GM21619 (cell line): Measurements from ENCODE around the gene GADD45G.

Experiments used
- ATAC-seq: cut with Tn5 transposase; IDR thresholded peaks from one replicate; pipeline ENCODE4 v1.9.1; 2021; ENCODE audit not compliant: unreplicated experiment

The GADD45G gene

GRCh38 chr9:89592213-89592815 is 12.5 kb upstream of the GADD45G start:
- ATAC-seq = no peak

DNA sequence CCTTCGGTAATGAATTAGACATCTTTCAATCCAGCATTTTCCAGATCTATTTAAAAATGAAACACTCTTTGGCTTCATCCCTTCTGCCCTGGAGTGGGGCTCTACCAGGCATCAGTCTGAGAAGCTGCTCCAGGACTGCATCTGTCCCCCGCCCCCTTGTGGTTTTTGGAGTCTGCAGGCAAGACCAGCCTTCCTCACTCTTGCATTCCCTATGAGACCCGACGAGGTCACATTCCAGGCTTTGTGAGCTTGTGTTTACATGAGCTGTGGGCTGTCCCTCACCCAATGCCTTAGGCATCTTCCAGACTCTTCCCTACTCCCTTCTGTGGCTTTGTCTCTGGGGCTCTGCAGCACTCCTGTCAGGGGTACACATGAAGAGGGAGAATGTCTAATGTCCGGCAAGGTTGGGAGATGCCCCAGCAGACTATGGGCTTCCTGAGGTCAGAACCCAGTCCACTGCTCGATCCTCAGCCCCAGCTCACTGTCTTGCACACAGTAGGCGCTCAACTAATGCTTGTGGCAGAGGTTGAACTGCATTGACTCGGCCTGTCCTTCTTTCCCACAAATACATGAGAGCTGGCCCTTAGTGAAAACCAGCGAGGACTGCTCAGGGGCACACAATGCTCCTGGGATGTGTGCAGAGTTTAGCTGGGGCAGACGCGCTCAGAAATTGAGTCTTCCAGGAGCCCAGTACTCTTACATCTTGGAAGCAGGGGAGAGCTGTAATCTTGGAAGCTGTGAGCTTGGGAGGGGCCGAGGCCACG is 11.7 kb upstream of the GADD45G start:
- no peak for ATAC-seq

- peak; percentile 53 for ATAC-seq
These were observed 10.9 kb upstream of the GADD45G start for GRCh38 chr9:89593727-89594427.

DNA sequence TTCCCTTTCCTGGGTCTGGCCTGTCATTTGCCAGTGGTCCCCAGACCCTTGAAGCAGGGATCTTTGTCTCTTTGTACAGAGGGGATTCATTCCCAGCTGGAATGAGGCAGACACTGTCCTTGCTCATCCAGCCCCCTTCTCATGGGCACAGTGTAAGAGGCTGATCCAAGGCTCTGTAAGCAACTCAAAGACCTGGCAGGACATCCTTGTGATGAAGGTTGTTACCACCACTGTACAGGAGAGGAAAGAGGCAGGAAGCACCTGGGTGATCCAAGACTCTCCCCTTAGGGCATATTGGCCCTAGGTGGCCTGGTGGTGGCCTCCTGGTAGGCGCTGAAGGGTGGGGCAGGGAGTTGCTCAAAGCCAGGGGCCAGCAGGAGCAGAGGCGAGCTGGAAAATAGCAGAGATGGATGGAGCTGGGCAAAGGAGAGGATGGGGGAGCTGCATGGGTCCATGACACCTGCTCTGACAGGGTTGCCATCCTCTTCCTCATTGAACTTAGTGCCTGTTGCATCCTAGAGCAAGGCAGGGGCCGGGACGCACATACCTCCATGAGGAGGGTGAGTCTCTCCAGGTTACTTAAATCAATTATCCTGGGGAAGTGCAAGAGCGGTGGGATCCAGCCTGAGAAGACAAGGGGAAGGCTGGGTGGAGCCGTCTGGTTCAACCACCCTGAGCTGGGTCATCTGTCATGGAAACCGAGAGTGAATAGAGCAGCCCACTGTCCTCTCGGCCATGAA is 9.8 kb upstream of the GADD45G start:
- no peak for ATAC-seq

- ATAC-seq = no peak
These were observed 9.2 kb upstream of the GADD45G start for GRCh38 chr9:89595646-89596045.

DNA sequence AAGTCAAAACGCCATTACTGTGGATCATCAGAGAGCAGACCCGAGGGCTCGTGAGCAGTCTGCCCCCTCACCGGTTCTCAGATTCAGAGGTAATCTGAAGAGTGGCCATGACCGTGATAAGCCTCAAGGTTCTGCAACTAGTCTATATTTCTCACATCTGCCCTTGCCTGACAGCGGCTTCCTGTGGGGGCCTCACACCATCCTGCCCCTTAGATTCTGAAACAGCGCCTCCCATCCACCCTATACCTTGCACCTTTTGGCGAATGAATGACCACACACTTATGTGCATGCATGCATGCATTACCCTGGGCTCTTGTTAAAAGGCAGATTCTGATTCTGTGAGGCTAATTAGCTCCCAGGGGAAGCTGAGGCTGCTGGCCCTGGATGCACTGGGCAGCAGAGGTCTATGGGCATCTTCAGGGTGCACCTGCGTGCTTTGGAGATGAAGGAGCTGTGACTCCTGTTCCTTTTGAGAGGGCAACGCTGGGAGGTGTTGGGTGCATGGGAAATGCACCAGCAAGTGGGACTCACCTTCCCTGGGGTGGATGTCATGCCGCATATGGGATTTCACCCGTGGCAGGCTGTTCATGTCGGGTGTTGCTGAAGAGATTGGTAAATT is 7.8 kb upstream of the GADD45G start:
- no peak for ATAC-seq

DNA sequence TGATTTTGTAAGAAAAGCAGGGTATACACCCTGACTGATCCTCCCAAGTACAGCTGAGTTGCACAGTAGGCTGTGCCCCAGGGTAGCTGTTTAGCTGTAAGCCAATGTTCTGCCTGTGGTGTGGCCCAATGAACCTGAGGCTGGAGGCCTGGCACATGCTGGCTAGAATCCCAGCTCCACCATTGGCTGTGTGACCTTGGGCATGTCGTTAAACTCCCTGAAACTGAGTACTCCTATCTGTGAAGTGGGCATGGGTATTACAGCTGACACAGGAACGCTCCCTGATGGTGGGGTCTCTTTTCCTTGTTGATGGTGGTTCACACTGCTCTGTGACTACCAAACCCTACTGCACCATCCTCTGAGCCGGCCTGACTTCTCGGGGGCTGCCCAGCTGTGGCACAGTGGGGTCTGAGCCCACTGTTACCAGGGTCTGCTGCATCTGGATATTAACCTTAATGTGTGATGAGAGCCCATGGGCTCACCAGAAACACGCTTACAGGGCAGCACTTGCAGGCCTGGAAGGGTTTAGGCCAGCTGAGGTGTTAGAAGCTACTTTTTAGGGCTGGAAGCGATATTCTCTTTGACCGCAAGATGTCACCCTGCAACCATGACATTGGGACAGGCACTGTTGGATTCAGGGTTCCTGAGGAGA is 7.0 kb upstream of the GADD45G start:
- ATAC-seq = no peak

GRCh38 chr9:89598363-89598713 is 6.5 kb upstream of the GADD45G start:
- no peak for ATAC-seq

GRCh38 chr9:89598926-89599325 is 5.9 kb upstream of the GADD45G start:
- ATAC-seq = no peak

DNA sequence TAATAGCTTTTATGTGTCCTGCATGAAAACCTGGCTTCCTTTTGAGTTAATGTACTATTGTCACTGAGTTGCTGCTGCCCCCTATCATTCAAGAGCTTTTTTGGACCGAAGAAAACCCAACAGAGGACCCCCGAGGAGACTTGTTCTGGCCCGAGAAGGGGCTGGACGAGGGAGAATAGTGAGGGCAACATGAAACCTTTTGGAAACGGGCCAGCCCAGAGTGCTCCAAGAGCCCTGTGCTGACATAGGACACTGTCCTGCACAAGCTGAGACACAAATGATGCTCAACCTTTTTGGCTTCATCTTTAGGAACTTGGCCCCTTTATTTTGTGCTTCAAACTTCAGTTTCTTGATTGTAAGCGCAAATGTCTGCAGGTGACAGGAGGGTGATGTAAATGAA is 4.0 kb upstream of the GADD45G start:
- no peak for ATAC-seq

DNA sequence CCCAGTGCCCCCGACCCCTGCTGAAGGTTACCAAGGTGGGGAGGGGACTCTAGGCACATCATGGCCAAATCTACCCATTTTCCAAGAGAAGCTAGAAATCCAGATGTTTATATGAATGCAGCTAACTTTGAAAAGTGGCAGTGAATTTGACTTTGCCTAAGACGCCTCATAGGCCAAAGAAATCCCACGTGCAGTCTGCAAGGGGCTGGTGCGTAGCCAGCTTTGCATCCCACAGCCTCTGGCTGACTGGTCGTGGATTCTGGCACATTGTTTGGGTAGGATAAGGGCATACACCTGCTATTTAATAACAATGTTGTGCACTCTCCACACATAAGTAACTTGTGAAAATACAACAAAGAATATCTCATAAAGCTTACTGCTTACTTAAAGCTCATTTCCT is 3.5 kb upstream of the GADD45G start:
- no peak for ATAC-seq

- no peak for ATAC-seq
These were observed 2.8 kb upstream of the GADD45G start for GRCh38 chr9:89601856-89602562.

DNA sequence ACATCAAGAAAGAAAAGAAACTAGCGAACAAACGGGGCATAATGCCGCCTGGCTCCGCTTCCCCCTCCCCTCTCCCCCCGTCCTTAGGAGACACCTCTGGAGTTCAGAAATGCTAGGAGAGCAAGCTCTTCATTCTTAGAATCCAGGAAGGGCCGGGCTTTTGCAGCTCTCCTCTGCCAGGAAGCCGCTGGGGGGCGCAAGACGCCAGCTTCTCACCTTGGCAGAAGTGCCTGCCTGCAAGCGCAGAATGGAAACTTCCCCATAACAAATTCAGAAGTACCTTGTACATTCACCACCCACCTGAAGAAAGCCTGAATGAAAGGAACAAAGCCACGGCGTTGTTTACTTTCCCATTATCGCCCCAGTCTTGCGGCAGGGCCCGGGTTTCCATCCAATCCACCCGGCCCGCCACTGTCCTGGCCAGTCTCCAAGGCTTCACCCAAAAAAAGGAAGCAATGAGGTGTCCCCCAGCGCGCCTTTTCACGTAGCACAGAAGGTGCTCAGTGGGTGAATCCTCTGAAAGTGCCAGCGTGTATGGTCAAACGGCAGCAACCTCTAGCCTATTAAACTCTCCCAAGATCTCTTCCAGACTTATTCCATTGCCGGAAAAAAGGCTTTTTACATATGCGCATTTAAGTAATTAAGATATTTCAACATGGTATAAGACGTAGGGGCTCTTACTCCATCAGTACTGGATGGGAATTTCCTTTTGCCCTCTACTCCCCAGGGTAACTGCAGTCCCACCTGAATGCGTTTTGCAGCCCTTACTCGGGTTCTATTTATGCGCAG is 1.6 kb upstream of the GADD45G start:
- no peak for ATAC-seq

DNA sequence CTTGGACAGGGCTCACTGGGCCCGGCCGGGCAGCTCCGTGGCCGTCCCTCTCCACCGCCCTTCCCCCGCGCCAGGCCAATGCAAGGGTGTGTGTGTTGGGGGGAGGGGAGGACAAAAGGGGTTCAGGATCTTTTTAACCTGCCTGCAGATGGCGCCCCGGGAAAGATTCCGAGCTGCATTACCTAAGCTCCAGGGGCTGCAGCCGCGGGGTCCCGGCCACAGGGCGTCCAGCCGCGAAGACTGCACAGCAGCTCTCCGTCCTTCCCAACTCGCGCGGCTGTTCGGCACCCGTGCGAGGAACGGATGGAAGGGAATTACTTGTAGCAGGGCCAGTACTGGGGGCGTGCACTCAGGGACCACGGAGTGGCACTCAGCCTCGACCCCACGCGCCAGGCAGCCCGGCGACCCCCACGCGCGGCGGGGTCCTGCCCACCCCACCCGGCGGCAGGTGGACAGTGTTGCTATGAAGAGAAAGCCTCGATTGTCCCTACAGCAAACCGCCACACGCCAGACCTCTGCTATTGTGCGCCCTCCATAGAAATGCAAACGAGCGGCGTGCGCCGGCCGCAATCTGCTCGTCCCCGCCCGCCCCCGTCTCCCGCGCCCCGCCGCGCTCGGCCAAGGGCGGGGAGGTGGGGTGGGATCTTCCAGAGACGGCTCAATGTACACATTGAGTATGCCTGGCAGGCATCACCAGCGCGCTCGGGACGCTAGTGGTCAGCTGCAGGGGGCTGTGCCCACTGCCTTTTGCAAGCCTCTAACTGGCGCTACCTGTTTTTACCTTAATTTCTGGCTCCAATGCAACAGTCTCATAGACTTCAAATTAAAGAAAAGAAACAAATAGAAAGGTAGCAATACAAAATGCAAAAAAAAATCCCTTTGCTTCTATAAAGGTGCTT is 796 bp upstream of the GADD45G start:
- ATAC-seq = no peak

GRCh38 chr9:89605465-89606048 is 745 bp downstream of the GADD45G start:
- no peak for ATAC-seq

DNA sequence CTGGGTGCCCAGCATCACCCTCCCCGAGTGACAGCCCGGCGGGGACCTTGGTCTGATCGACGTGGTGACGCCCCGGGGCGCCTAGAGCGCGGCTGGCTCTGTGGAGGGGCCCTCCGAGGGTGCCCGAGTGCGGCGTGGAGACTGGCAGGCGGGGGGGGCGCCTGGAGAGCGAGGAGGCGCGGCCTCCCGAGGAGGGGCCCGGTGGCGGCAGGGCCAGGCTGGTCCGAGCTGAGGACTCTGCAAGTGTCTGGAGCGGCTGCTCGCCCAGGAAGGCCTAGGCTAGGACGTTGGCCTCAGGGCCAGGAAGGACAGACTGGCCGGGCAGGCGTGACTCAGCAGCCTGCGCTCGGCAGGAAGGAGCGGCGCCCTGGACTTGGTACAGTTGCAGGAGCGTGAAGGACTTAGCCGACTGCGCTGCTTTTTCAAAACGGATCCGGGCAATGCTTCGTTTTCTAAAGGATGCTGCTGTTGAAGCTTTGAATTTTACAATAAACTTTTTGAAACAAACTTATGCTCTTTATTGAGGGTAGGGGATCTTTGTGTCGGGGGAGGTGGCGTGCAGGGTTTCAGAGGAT is 1.3 kb downstream of the GADD45G start:
- no peak for ATAC-seq

- ATAC-seq = no peak
These were observed 2.0 kb downstream of the GADD45G start for GRCh38 chr9:89606624-89607311.
